Effector memory CD4-positive, alpha-beta T cell (primary cell): Measurements from ENCODE around the gene ZBTB42.

ENCODE experiments used
- DNase-seq, 3 donors: peaks; one replicate each; pipeline ENCODE4 v3.0.0-alpha.2; 2020
- H3K27ac ChIP-seq: 2 replicates; pipeline ENCODE4 v1.7.0; 2013; ENCODE audit warnings: mild to moderate bottlenecking, low read length, moderate library complexity; ENCODE audit not compliant: insufficient read depth, poor library complexity, severe bottlenecking
- H3K27me3 ChIP-seq: replicated peaks from 2 replicates; pipeline ENCODE4 v1.7.0; 2013; ENCODE audit warnings: mild to moderate bottlenecking, low read length; ENCODE audit not compliant: insufficient read depth, control insufficient read depth, poor library complexity, severe bottlenecking
- H3K36me3 ChIP-seq: 2 replicates; pipeline ENCODE4 v1.7.0; 2013; ENCODE audit warnings: mild to moderate bottlenecking, low read length, moderate library complexity; ENCODE audit not compliant: control insufficient read depth, insufficient read depth
- H3K4me1 ChIP-seq: 2 replicates; pipeline ENCODE4 v1.7.0; 2013; ENCODE audit warnings: low read length, mild to moderate bottlenecking; ENCODE audit not compliant: control insufficient read depth, insufficient read depth, poor library complexity, severe bottlenecking
- H3K4me3 ChIP-seq: 2 replicates; pipeline ENCODE4 v1.7.0; 2013; ENCODE audit warnings: low read length, low read depth, mild to moderate bottlenecking; ENCODE audit not compliant: insufficient read depth, poor library complexity, severe bottlenecking
- H3K9me3 ChIP-seq: 2 replicates; pipeline ENCODE4 v1.7.0; 2013; ENCODE audit warnings: mild to moderate bottlenecking, low read length, moderate library complexity; ENCODE audit not compliant: control insufficient read depth

The ZBTB42 gene

GRCh38 chr14:104783484-104784217, 17.2 kb upstream of the ZBTB42 start:
- peaks cover 20% of the 10 kb centered on the region for H3K4me1 ChIP-seq
- no peak overlapping the region for H3K27ac ChIP-seq
- no peaks in the 10 kb centered on the region for H3K27me3 ChIP-seq
- no peak for DNase-seq
- no peaks in the 10 kb centered on the region for H3K36me3 ChIP-seq
- H3K9me3 ChIP-seq = no peaks in the 10 kb centered on the region
- no peak overlapping the region for H3K4me3 ChIP-seq

- Histone ChIP-seq H3K36me3 (peaks cover 1% of the 10 kb centered on the region), H3K4me1 (peaks cover 20% of the 10 kb centered on the region), H3K27me3 (no peaks in the 10 kb centered on the region), H3K9me3 (no peaks in the 10 kb centered on the region), H3K27ac (no peak overlapping the region), H3K4me3 (no peak overlapping the region)
- no peak for DNase-seq
These were observed 16.7 kb upstream of the ZBTB42 start for GRCh38 chr14:104784218-104784568.

DNA sequence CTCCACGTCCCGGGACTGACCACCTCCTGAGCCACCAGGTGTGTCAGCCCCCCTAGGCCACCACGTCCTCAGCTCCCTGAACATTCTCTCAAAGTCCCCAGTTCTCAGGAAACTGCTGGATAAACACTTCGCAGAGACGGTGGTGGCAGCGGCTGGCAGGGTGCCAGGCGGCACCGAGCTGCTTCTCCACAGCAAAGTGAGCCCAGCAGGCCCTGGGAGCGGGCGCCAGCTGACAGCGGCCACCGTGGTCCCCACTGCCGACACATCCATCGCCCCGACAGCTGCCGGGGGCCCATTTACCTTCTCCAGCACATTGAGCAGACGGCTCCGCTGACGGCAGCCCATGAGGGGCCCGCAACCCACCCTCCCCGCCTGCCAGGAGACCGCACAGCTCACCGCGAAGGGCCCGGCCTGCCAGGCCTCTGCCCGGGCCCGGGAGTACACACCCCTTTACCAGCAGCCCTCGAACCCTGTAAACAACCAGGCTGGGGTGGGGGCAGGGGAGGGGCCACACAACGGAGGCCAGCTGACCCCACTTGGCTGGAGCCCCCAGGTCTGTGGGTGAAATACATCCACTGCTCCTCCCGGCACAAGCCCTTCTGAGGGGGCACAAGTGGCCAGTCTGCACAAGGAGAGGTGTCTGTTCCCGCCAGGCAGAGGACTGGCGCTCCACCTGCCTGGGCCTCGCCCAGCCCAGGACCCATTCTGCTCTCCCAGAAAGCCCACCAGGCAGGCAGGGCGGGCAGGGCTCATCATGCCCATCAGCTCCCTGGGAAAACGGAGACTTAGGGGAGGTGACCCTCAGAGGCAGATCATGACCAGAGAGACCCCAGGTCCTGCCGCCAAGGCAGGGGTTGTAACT, 15.8 kb upstream of the ZBTB42 start:
- no peaks in the 10 kb centered on the region for H3K9me3 ChIP-seq
- H3K27ac ChIP-seq = no peak overlapping the region
- H3K4me1 ChIP-seq = peaks cover 20% of the 10 kb centered on the region
- peaks cover 9% of the 10 kb centered on the region for H3K36me3 ChIP-seq
- no peaks in the 10 kb centered on the region for H3K27me3 ChIP-seq
- no peak for DNase-seq
- H3K4me3 ChIP-seq = no peak overlapping the region

- Histone ChIP-seq H3K27ac (no peak overlapping the region), H3K4me3 (no peak overlapping the region), H3K9me3 (no peaks in the 10 kb centered on the region), H3K27me3 (no peaks in the 10 kb centered on the region), H3K36me3 (peaks cover 14% of the 10 kb centered on the region), H3K4me1 (peaks cover 20% of the 10 kb centered on the region)
- no peak for DNase-seq
These were observed 15.2 kb upstream of the ZBTB42 start for GRCh38 chr14:104785708-104786080.

DNA sequence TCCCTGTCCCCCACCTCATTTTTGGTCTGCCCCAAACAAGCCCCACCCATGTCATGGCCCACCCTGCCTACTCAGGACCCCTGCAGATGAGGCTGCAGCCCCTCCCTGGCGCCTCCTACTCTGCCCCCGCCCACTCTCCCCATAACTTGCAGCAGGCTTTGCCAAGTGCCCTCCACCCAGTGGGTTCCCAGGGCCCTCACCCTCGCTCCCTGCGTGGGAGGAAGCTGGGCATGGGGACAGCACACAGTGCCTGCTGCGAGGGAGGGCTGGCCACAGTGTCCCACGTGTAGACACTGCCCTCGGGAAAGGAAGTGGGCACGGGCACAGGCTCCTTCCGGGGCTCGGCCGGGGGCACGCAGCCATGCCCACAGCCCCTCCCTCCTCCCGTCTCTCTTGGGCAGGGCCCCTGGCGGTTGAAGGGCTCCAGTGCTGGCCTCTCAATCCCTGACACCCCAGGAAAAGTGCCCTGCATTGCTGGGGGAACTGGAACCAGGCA, 14.8 kb upstream of the ZBTB42 start:
- H3K36me3 ChIP-seq = peaks cover 19% of the 10 kb centered on the region
- H3K9me3 ChIP-seq = no peaks in the 10 kb centered on the region
- no peak overlapping the region for H3K27ac ChIP-seq
- H3K4me1 ChIP-seq = peaks cover 24% of the 10 kb centered on the region
- H3K4me3 ChIP-seq = no peak overlapping the region
- H3K27me3 ChIP-seq = no peaks in the 10 kb centered on the region
- no peak for DNase-seq

- Histone ChIP-seq H3K36me3 (peaks cover 27% of the 10 kb centered on the region), H3K9me3 (no peaks in the 10 kb centered on the region), H3K4me1 (peaks cover 26% of the 10 kb centered on the region), H3K4me3 (no peak overlapping the region), H3K27me3 (no peaks in the 10 kb centered on the region), H3K27ac (no peak overlapping the region)
- no peak for DNase-seq
These were observed 13.9 kb upstream of the ZBTB42 start for GRCh38 chr14:104786726-104787675.

DNA sequence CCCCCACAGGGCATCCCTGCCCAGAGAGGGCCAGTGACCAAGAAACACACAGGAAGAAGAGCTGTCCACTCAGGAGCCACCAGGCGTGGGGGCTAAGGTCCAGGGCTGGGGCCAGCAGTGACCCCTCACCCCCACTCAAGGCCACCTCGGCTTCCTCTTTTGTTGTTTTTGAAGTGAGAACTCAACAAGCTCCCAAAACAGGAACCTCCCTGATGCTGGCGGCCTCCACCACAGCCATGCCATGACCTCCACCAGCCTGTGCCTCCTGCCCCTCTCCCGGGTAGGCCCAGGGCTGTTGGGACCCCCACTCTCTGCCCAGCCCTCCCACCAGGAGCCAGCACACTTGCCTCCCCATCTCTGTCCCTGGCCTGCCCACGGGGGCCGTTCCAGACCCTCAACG, 13.2 kb upstream of the ZBTB42 start:
- DNase-seq = no peak
- Histone ChIP-seq H3K36me3 (peaks cover 27% of the 10 kb centered on the region), H3K27me3 (no peaks in the 10 kb centered on the region), H3K27ac (no peak overlapping the region), H3K4me3 (no peak overlapping the region), H3K9me3 (no peaks in the 10 kb centered on the region), H3K4me1 (peaks cover 27% of the 10 kb centered on the region)

DNA sequence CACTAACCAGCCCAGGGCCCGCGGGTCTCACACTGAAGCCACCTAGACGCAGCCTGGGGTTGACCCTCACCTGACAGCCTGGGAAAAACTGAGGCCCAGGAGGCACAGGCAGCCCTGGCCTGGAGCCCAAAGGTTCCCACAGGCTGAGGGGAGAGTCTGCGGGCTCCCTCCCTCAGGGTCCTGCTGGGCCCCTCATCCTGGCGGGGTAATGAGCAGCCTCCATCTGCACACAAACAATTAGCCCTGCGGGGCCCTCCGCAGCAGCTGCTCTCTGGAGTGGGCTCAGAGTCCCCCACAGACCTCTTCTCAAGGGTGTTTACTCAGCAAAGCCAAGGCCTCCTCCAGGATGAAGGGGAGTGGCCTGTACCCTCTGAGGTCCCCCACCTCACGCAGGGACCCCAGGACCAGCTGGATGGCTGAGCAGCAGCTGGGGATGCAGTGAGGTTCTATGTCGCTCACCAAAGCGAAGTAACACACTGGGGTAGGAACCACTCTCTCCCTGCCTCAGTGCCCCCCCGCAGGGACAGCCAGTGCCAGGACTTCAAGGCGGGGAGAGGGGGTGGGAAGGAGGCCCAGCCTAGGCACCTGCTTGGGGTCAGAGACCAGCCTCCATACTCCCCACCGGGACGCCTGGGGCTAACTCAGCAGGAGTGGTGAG, 12.6 kb upstream of the ZBTB42 start:
- H3K4me1 ChIP-seq = peaks cover 31% of the 10 kb centered on the region
- H3K27ac ChIP-seq = no peak overlapping the region
- H3K4me3 ChIP-seq = no peak overlapping the region
- H3K9me3 ChIP-seq = no peaks in the 10 kb centered on the region
- peaks cover 27% of the 10 kb centered on the region for H3K36me3 ChIP-seq
- no peaks in the 10 kb centered on the region for H3K27me3 ChIP-seq
- no peak for DNase-seq

DNA sequence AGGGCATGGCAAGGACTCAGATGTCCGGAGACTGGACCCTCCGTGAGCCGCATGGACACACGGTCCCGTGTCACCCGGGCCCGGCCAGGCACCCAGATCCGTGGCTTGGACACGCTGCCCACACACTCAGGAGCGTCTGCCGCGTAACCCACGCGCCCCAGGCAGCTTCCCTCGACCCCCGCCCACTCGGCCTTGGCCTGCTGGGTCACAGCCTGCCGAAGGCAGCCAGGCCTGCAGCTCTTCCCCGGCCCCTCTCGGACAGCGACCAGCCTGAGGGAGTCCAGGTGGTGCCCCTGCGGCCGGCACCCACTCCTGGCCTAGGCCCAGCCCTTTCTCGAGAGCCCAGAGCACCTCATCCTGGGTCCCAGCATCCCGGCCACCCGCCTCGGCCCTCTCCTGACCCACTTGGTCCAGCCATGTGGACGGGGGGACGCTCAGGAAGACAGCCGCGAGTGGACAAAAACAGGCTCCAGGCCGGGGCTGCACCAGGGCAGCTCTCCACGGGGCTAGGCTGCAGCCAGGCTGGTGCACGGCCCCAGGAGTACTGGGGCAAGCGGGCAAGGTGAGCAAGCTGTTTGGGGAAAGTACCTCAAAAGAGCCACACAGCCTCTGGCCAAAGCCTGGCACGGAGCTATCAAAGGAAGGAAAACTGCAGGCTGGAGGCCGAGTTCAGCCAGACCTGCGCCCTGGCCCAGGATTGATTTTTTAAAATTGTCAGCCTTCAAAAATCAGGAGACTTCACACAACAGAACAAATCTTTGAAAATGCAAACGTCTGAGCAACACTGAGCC, 11.8 kb upstream of the ZBTB42 start:
- no peak for DNase-seq
- H3K4me3 ChIP-seq = no peak overlapping the region
- no peaks in the 10 kb centered on the region for H3K9me3 ChIP-seq
- H3K4me1 ChIP-seq = peaks cover 39% of the 10 kb centered on the region
- no peak overlapping the region for H3K27ac ChIP-seq
- no peaks in the 10 kb centered on the region for H3K27me3 ChIP-seq
- peaks cover 27% of the 10 kb centered on the region for H3K36me3 ChIP-seq
